22Rv1 (cell line): ENCODE results near the gene ZMAT5.

ENCODE experiments used
- CTCF ChIP-seq: fragments of 450-650 bp; IDR thresholded peaks from 2 replicates; pipeline ENCODE4 v1.5.1; 2017; ENCODE audit warnings: mild to moderate bottlenecking
- ZFX ChIP-seq: fragments of 450-650 bp; IDR thresholded peaks from 2 replicates; pipeline ENCODE4 v1.6.1; 2017; ENCODE audit warnings: antibody characterized with exemption, borderline replicate concordance

- TF ChIP-seq CTCF (no peak), ZFX (no peak)
Measured at GRCh38 chr22:29718949-29719898, 47.6 kb downstream of the ZMAT5 start.
